HepG2 (cell line): ENCODE measurements around the gene PHB1. TPM values are rescaled to one million over a fixed set of nuclear protein-coding genes. Genes with fewer than 3 reads are reported as not detected.
"Not testable (repeated sequence)": the region's sequence is repeated elsewhere in the genome, so short reads cannot be mapped to it uniquely, and the experiment has no call there.

Experiments
- BCL6 ChIP-seq: IDR thresholded peaks from 2 replicates; pipeline ENCODE4 v1.6.1; 2016; ENCODE audit warnings: missing genetic modification reagents, missing compliant biosample characterization
- CSRNP1 ChIP-seq: sonication (generic); formaldehyde crosslinking; IDR thresholded peaks from 2 replicates; pipeline ENCODE4 v1.8.1; 2023; ENCODE audit warnings: mild to moderate bottlenecking, missing genetic modification reagents
- ELF1 ChIP-seq: sonication (generic); formaldehyde crosslinking; IDR thresholded peaks from 2 replicates; pipeline ENCODE4 v1.4.0; 2020; ENCODE audit warnings: missing genetic modification reagents
- HNF4G ChIP-seq, 2 experiments: sonication (generic) in 1 of 2; formaldehyde crosslinking in 1 of 2; IDR thresholded peaks; 2 replicates each; pipeline versions ENCODE4 v1.4.0 to v1.6.1; 2011 to 2020; ENCODE audit warnings: borderline replicate concordance in 2 of 2, low read depth in 2 of 2, mild to moderate bottlenecking in 2 of 2, low read length in 1 of 2, missing genetic modification reagents in 1 of 2, moderate library complexity in 1 of 2
- HOXA5 ChIP-seq: sonication (generic); formaldehyde crosslinking; IDR thresholded peaks from 2 replicates; pipeline ENCODE4 v1.4.0; 2020; ENCODE audit warnings: missing genetic modification reagents
- ISL2 ChIP-seq: sonication (generic); formaldehyde crosslinking; IDR thresholded peaks from 2 replicates; pipeline ENCODE4 v1.5.0; 2020; ENCODE audit warnings: missing genetic modification reagents
- NKX3-1 ChIP-seq: sonication (generic); formaldehyde crosslinking; IDR thresholded peaks from 2 replicates; pipeline ENCODE4 v1.5.0; 2020; ENCODE audit warnings: missing genetic modification reagents
- NR2F1 ChIP-seq, 2 experiments: fragments of 450-650 bp in 1 of 2; formaldehyde crosslinking in 1 of 2; IDR thresholded peaks; 2 replicates each; pipeline versions ENCODE4 v1.5.0 to v1.6.1; 2016 to 2020; ENCODE audit warnings: mild to moderate bottlenecking in 1 of 2, missing compliant biosample characterization in 1 of 2, missing genetic modification reagents in 1 of 2, moderate library complexity in 1 of 2
- SALL1 ChIP-seq: sonication (generic); formaldehyde crosslinking; IDR thresholded peaks from 2 replicates; pipeline ENCODE4 v1.8.0; 2022; ENCODE audit warnings: mild to moderate bottlenecking, missing genetic modification reagents
- ZBTB40 ChIP-seq, 2 experiments: fragments of 450-650 bp in 1 of 2; sonication (generic) in 1 of 2; formaldehyde crosslinking in 1 of 2; IDR thresholded peaks; 2 replicates each; pipeline versions ENCODE4 v1.6.1 to v1.8.0; 2016 to 2022; ENCODE audit warnings: antibody characterized with exemption in 1 of 2, mild to moderate bottlenecking in 1 of 2, missing genetic modification reagents in 1 of 2
- ZNF503 ChIP-seq: sonication (generic); formaldehyde crosslinking; IDR thresholded peaks from 2 replicates; pipeline ENCODE4 v1.4.0; 2020; ENCODE audit warnings: missing genetic modification reagents
- ZNF564 ChIP-seq: sonication (generic); formaldehyde crosslinking; IDR thresholded peaks from 2 replicates; pipeline ENCODE4 v1.8.1; 2023; ENCODE audit warnings: mild to moderate bottlenecking, missing genetic modification reagents
- polyA plus RNA-seq, 8 experiments: library from polyadenylated mRNA; depleted of rRNA in 3 of 8; stranded (reverse) in 7 of 8; unstranded in 1 of 8; fragments of >200 nt; fragmentation: Illumina TruSeq in 4 of 8; extraction: Trizol in 4 of 8; gene quantifications; 2 replicates each; pipeline versions ENCODE4 v1.2.1 to v1.2.3, GENCODE V29; 2011 to 2016; ENCODE audit warnings: low read depth in 4 of 8, missing spikeins in 1 of 8, mixed read lengths in 1 of 8; ENCODE audit not compliant: insufficient read depth in 1 of 8
- total RNA-seq, 5 experiments: library from RNA; depleted of rRNA; stranded (reverse); fragments of >200 nt; fragmentation: Illumina TruSeq; extraction: Trizol; gene quantifications; 2 replicates each; pipeline ENCODE4 v1.2.3, GENCODE V29; 2016; ENCODE audit warnings: low read depth in 1 of 5

PHB1 gene
- total and polyA plus RNA-seq, 2 of the 13 experiments (the other 11 are each of a cell fraction or from before 2014, with no cell fraction given) = 515 to 688 TPM

- peak in 1 of 2 experiments; percentile 24; a peak in 1 of 4 replicates for TF ChIP-seq NR2F1 (CRISPR knock-in tag; IDR thresholded peaks at IDR 0.05)
- 0 out of 2 replicates have a peak, but pooled peaks have one; percentile 43 for TF ChIP-seq NKX3-1 (CRISPR knock-in tag)
- TF ChIP-seq HOXA5 (CRISPR knock-in tag) = peak; percentile 60; the same call in 1 of the 2 replicates
- 0 out of 2 replicates have a peak, but pooled peaks have one; percentile 24 for TF ChIP-seq CSRNP1
- TF ChIP-seq ZNF503 (CRISPR knock-in tag) = peak; percentile 43; the same call in 1 of the 2 replicates
- peak; percentile 48; the same call in 1 of the 2 replicates for TF ChIP-seq ISL2 (CRISPR knock-in tag)
- TF ChIP-seq ZNF564 (CRISPR knock-in tag) = peak; percentile 30; the same call in 1 of the 2 replicates
- TF ChIP-seq SALL1 (CRISPR knock-in tag) = peak; percentile 36; the same call in 1 of the 2 replicates
- TF ChIP-seq ZBTB40 (IDR thresholded peaks at IDR 0.05) = peak; percentile 80
- peak; percentile 91 for TF ChIP-seq ZBTB40 (CRISPR knock-in tag; IDR thresholded peaks at IDR 0.05)
- TF ChIP-seq BCL6 (CRISPR knock-in tag) = peak; percentile 94
- TF ChIP-seq ELF1 = 0 out of 2 replicates have a peak, but pooled peaks have one; percentile 36
- TF ChIP-seq HNF4G (IDR thresholded peaks at IDR 0.05; ENCODE audit: borderline replicate concordance, low read depth, low read length) = peak; percentile 9; the same call in 1 of the 2 replicates
- TF ChIP-seq HNF4G (CRISPR knock-in tag; IDR thresholded peaks at IDR 0.05; ENCODE audit: borderline replicate concordance, low read depth) = not testable (repeated sequence)
These were observed 4.4 kb upstream of the PHB1 start (continued) for GRCh38 chr17:49418754-49419740.
